HT-29 (cell line): Measurements from ENCODE around the gene CSRNP3. TPM values are rescaled to one million over a fixed set of nuclear protein-coding genes. Genes with fewer than 3 reads are reported as not detected.
A peak's percentile ranks its signal among the peaks of the same experiment; 100 is the strongest.
"Not testable (repeated sequence)": the region's sequence is repeated elsewhere in the genome, so short reads cannot be mapped to it uniquely, and the experiment has no call there.

Experiments
- DNase-seq: peaks from one replicate; pipeline ENCODE4 v3.0.0-alpha.2; 2015; ENCODE audit warnings: low spot score
- total RNA-seq: library from RNA; depleted of rRNA; stranded (reverse); fragments of >200 nt; shearing (Covaris generic); gene quantifications from 2 replicates; pipeline ENCODE4 v1.2.3, GENCODE V29; 2014

The CSRNP3 gene
- total RNA-seq, 1 experiment from 2014 or later, result 0.10 TPM

GRCh38 chr2:165633431-165633830 lies 163.9 kb downstream of the CSRNP3 start:
- no peak for DNase-seq

GRCh38 chr2:165634282-165634681 lies 164.8 kb downstream of the CSRNP3 start:
- no peak for DNase-seq

GRCh38 chr2:165634855-165635254 lies 165.4 kb downstream of the CSRNP3 start:
- DNase-seq, result no peak

GRCh38 chr2:165635532-165635931 lies 166.0 kb downstream of the CSRNP3 start:
- no peak for DNase-seq

- no peak for DNase-seq
These were observed 167.5 kb downstream of the CSRNP3 start for GRCh38 chr2:165636959-165637358.

GRCh38 chr2:165637396-165637795 lies 167.9 kb downstream of the CSRNP3 start:
- DNase-seq, result no peak

GRCh38 chr2:165639504-165639903 lies 170.0 kb downstream of the CSRNP3 start:
- no peak for DNase-seq

GRCh38 chr2:165640247-165640929 lies 170.9 kb downstream of the CSRNP3 start:
- DNase-seq, result no peak

- DNase-seq, result no peak
These were observed 176.7 kb downstream of the CSRNP3 start for GRCh38 chr2:165645930-165646831.

- DNase-seq, result no peak
These were observed 177.9 kb downstream of the CSRNP3 start for GRCh38 chr2:165647409-165647808.

GRCh38 chr2:165648801-165649200 lies 179.3 kb downstream of the CSRNP3 start:
- DNase-seq, result no peak

GRCh38 chr2:165651233-165651632 lies 181.7 kb downstream of the CSRNP3 start:
- no peak for DNase-seq

- DNase-seq, result no peak
These were observed 186.2 kb downstream of the CSRNP3 start for GRCh38 chr2:165655661-165656060.

- DNase-seq, result no peak
These were observed 190.9 kb downstream of the CSRNP3 start for GRCh38 chr2:165660361-165660760.

GRCh38 chr2:165662720-165663119 lies 193.2 kb downstream of the CSRNP3 start:
- DNase-seq, result no peak

GRCh38 chr2:165665614-165666013 lies 196.1 kb downstream of the CSRNP3 start:
- DNase-seq, result no peak

- DNase-seq, result not testable (repeated sequence)
These were observed 196.6 kb downstream of the CSRNP3 start for GRCh38 chr2:165666073-165666472.

GRCh38 chr2:165666605-165667004 lies 197.1 kb downstream of the CSRNP3 start:
- no peak for DNase-seq

GRCh38 chr2:165667375-165667774 lies 197.9 kb downstream of the CSRNP3 start:
- no peak for DNase-seq

- DNase-seq, result peak; percentile 20
These were observed 205.3 kb downstream of the CSRNP3 start for GRCh38 chr2:165674780-165675179.

- peak; percentile 13 for DNase-seq
These were observed 206.1 kb downstream of the CSRNP3 start for GRCh38 chr2:165675551-165675968.

- no peak for DNase-seq
These were observed 209.4 kb downstream of the CSRNP3 start for GRCh38 chr2:165678882-165679281.

- no peak for DNase-seq
These were observed 210.1 kb downstream of the CSRNP3 start for GRCh38 chr2:165679621-165680020.
